SK-N-SH treated with all-trans-retinoic acid at 6 μM for 48 hours (cell line): ENCODE measurements around the gene VEPH1.

Source experiments
- ATAC-seq: fragments of 200-7000 bp; cut with Tn5 transposase; 3 replicates; pipeline ENCODE4 v1.9.1; 2020; ENCODE audit warnings: mild to moderate bottlenecking, moderate library complexity
- ARNTL ChIP-seq: fragments of 450-650 bp; formaldehyde crosslinking; IDR thresholded peaks from 2 replicates; pipeline ENCODE4 v1.5.0; 2020; ENCODE audit warnings: low read depth, mild to moderate bottlenecking, moderate library complexity, borderline replicate concordance
- BACH2 ChIP-seq: fragments of 250-450 bp; sonication (Bioruptor Pico); IDR thresholded peaks from 2 replicates; pipeline ENCODE4 v1.9.0; 2021; ENCODE audit warnings: mild to moderate bottlenecking, borderline replicate concordance
- CSDC2 ChIP-seq: fragments of 250-450 bp; sonication (Bioruptor Pico); IDR thresholded peaks from 2 replicates; pipeline ENCODE4 v1.5.0; 2020; ENCODE audit warnings: mild to moderate bottlenecking, moderate library complexity
- ESRRG ChIP-seq: fragments of 250-450 bp; sonication (Bioruptor Pico); IDR thresholded peaks from 2 replicates; pipeline ENCODE4 v1.6.1; 2021; ENCODE audit warnings: mild to moderate bottlenecking
- GLIS3 ChIP-seq: fragments of 250-450 bp; sonication (Bioruptor Pico); IDR thresholded peaks from 2 replicates; pipeline ENCODE4 v1.5.0; 2020; ENCODE audit warnings: mild to moderate bottlenecking, moderate library complexity
- ISL1 ChIP-seq: fragments of 250-450 bp; sonication (Bioruptor Pico); IDR thresholded peaks from 2 replicates; pipeline ENCODE4 v2.1.2; 2022; ENCODE audit warnings: mild to moderate bottlenecking, moderate library complexity
- OSR1 ChIP-seq: fragments of 250-450 bp; sonication (Bioruptor Pico); IDR thresholded peaks from 2 replicates; pipeline ENCODE4 v1.8.0; 2022; ENCODE audit warnings: moderate library complexity, mild to moderate bottlenecking, inconsistent platforms
- PPARA ChIP-seq: fragments of 250-450 bp; sonication (Bioruptor Pico); IDR thresholded peaks from 2 replicates; pipeline ENCODE4 v1.5.0; 2020; ENCODE audit warnings: mild to moderate bottlenecking, borderline replicate concordance
- RARB ChIP-seq: fragments of 250-450 bp; sonication (Bioruptor Pico); IDR thresholded peaks from 2 replicates; pipeline ENCODE4 v1.8.0; 2021; ENCODE audit warnings: mild to moderate bottlenecking, moderate library complexity
- SNAI2 ChIP-seq: fragments of 250-450 bp; sonication (Bioruptor Pico); IDR thresholded peaks from 2 replicates; pipeline ENCODE4 v1.5.0; 2020; ENCODE audit warnings: mild to moderate bottlenecking, moderate library complexity
- TCF4 ChIP-seq: fragments of 250-450 bp; sonication (Bioruptor Pico); IDR thresholded peaks from 2 replicates; pipeline ENCODE4 v1.8.0; 2021; ENCODE audit warnings: mild to moderate bottlenecking, moderate library complexity, borderline replicate concordance
- TOX ChIP-seq: fragments of 250-450 bp; sonication (Bioruptor Pico); IDR thresholded peaks from 2 replicates; pipeline ENCODE4 v1.8.0; 2021; ENCODE audit warnings: mild to moderate bottlenecking, moderate library complexity, borderline replicate concordance
- ZC3H10 ChIP-seq: fragments of 250-450 bp; sonication (Bioruptor Pico); IDR thresholded peaks from 2 replicates; pipeline ENCODE4 v1.5.1; 2021; ENCODE audit warnings: mild to moderate bottlenecking, moderate library complexity
- ZFP30 ChIP-seq: fragments of 450-650 bp; formaldehyde crosslinking; IDR thresholded peaks from 2 replicates; pipeline ENCODE4 v1.5.0; 2022; ENCODE audit warnings: mild to moderate bottlenecking, moderate library complexity
- ZNF565 ChIP-seq: fragments of 450-650 bp; formaldehyde crosslinking; conservative IDR thresholded peaks from 2 replicates; pipeline ENCODE4 v1.5.0; 2020; ENCODE audit warnings: low read depth, mild to moderate bottlenecking, moderate library complexity
- ZNF70 ChIP-seq: fragments of 450-650 bp; formaldehyde crosslinking; IDR thresholded peaks from 2 replicates; pipeline ENCODE4 v1.5.0; 2020; ENCODE audit warnings: mild to moderate bottlenecking, moderate library complexity
- ZNF8 ChIP-seq: fragments of 450-650 bp; formaldehyde crosslinking; IDR thresholded peaks from 2 replicates; pipeline ENCODE4 v1.5.0; 2020; ENCODE audit warnings: mild to moderate bottlenecking, moderate library complexity
- TF ChIP-seq, protein P1 (sequence below): fragments of 250-450 bp; sonication (Bioruptor Pico); IDR thresholded peaks from 2 replicates; pipeline ENCODE4 v1.5.1; 2020; ENCODE audit warnings: low read depth, mild to moderate bottlenecking, moderate library complexity
- TF ChIP-seq, protein P2 (sequence below): fragments of 250-450 bp; sonication (Bioruptor Pico); IDR thresholded peaks from 2 replicates; pipeline ENCODE4 v1.5.0; 2020; ENCODE audit warnings: mild to moderate bottlenecking, moderate library complexity
- TF ChIP-seq, protein P3 (sequence below): fragments of 250-450 bp; sonication (Bioruptor Pico); IDR thresholded peaks from 2 replicates; pipeline ENCODE4 v1.8.0; 2020; ENCODE audit warnings: mild to moderate bottlenecking, moderate library complexity, borderline replicate concordance
- TF ChIP-seq, protein P4 (sequence below): fragments of 250-450 bp; sonication (Bioruptor Pico); IDR thresholded peaks from 2 replicates; pipeline ENCODE4 v1.5.1; 2021; ENCODE audit warnings: mild to moderate bottlenecking, moderate library complexity
- TF ChIP-seq, protein P5 (sequence below): fragments of 250-450 bp; sonication (Bioruptor Pico); IDR thresholded peaks from 2 replicates; pipeline ENCODE4 v1.8.0; 2021; ENCODE audit warnings: low read depth, mild to moderate bottlenecking, moderate library complexity, borderline replicate concordance

The VEPH1 gene

DNA sequence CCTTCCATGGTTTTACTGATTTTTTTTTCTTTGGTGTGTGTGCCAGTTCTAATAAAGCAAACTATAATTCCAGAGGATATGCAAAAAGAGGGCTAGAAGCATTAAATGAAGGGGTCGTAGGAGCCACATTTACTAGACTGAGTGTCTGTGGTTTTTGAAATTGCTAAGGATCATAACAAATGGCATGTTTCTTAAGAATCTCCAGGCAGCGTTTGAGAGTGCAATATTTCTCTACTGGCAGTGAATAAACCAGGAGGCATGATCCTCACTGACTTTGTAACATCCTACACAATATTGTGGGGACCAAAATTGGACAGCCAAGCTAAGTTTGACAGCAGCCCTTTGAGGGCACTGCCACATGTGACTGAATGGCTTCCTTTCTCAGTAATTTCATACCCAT, 227.4 kb downstream of the VEPH1 start:
- TF ChIP-seq ARNTL = no peak
- no peak for TF ChIP-seq RARB (CRISPR knock-in tag)
- no peak for TF ChIP-seq PPARA (CRISPR knock-in tag)
- TF ChIP-seq OSR1 = no peak
- TF ChIP-seq, protein P1, sequence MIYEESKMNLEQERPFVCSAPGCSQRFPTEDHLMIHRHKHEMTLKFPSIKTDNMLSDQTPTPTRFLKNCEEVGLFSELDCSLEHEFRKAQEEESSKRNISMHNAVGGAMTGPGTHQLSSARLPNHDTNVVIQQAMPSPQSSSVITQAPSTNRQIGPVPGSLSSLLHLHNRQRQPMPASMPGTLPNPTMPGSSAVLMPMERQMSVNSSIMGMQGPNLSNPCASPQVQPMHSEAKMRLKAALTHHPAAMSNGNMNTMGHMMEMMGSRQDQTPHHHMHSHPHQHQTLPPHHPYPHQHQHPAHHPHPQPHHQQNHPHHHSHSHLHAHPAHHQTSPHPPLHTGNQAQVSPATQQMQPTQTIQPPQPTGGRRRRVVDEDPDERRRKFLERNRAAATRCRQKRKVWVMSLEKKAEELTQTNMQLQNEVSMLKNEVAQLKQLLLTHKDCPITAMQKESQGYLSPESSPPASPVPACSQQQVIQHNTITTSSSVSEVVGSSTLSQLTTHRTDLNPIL (CRISPR knock-in tag) = no peak
- TF ChIP-seq BACH2 (CRISPR knock-in tag) = no peak
- TF ChIP-seq ZNF565 (CRISPR knock-in tag) = no peak
- no peak for TF ChIP-seq SNAI2 (CRISPR knock-in tag)
- no peak for TF ChIP-seq ZC3H10 (CRISPR knock-in tag)
- TF ChIP-seq ISL1 = no peak
- TF ChIP-seq CSDC2 (CRISPR knock-in tag) = no peak
- no peak for TF ChIP-seq ZFP30 (CRISPR knock-in tag)
- no peak for TF ChIP-seq TOX (CRISPR knock-in tag)
- TF ChIP-seq, protein P2, sequence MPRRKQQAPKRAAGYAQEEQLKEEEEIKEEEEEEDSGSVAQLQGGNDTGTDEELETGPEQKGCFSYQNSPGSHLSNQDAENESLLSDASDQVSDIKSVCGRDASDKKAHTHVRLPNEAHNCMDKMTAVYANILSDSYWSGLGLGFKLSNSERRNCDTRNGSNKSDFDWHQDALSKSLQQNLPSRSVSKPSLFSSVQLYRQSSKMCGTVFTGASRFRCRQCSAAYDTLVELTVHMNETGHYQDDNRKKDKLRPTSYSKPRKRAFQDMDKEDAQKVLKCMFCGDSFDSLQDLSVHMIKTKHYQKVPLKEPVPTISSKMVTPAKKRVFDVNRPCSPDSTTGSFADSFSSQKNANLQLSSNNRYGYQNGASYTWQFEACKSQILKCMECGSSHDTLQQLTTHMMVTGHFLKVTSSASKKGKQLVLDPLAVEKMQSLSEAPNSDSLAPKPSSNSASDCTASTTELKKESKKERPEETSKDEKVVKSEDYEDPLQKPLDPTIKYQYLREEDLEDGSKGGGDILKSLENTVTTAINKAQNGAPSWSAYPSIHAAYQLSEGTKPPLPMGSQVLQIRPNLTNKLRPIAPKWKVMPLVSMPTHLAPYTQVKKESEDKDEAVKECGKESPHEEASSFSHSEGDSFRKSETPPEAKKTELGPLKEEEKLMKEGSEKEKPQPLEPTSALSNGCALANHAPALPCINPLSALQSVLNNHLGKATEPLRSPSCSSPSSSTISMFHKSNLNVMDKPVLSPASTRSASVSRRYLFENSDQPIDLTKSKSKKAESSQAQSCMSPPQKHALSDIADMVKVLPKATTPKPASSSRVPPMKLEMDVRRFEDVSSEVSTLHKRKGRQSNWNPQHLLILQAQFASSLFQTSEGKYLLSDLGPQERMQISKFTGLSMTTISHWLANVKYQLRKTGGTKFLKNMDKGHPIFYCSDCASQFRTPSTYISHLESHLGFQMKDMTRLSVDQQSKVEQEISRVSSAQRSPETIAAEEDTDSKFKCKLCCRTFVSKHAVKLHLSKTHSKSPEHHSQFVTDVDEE (CRISPR knock-in tag) = no peak
- TF ChIP-seq ESRRG = no peak
- TF ChIP-seq GLIS3 = no peak
- no peak for TF ChIP-seq TCF4
- TF ChIP-seq, protein P3, sequence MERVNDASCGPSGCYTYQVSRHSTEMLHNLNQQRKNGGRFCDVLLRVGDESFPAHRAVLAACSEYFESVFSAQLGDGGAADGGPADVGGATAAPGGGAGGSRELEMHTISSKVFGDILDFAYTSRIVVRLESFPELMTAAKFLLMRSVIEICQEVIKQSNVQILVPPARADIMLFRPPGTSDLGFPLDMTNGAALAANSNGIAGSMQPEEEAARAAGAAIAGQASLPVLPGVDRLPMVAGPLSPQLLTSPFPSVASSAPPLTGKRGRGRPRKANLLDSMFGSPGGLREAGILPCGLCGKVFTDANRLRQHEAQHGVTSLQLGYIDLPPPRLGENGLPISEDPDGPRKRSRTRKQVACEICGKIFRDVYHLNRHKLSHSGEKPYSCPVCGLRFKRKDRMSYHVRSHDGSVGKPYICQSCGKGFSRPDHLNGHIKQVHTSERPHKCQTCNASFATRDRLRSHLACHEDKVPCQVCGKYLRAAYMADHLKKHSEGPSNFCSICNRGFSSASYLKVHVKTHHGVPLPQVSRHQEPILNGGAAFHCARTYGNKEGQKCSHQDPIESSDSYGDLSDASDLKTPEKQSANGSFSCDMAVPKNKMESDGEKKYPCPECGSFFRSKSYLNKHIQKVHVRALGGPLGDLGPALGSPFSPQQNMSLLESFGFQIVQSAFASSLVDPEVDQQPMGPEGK (CRISPR knock-in tag) = no peak
- TF ChIP-seq, protein P4, sequence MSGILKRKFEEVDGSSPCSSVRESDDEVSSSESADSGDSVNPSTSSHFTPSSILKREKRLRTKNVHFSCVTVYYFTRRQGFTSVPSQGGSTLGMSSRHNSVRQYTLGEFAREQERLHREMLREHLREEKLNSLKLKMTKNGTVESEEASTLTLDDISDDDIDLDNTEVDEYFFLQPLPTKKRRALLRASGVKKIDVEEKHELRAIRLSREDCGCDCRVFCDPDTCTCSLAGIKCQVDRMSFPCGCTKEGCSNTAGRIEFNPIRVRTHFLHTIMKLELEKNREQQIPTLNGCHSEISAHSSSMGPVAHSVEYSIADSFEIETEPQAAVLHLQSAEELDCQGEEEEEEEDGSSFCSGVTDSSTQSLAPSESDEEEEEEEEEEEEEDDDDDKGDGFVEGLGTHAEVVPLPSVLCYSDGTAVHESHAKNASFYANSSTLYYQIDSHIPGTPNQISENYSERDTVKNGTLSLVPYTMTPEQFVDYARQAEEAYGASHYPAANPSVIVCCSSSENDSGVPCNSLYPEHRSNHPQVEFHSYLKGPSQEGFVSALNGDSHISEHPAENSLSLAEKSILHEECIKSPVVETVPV = no peak
- no peak for TF ChIP-seq ZNF8 (CRISPR knock-in tag)
- TF ChIP-seq, all 23 proteins: peak for 0
- peak; percentile 53; the same call in 2 of the 3 replicates for ATAC-seq

DNA sequence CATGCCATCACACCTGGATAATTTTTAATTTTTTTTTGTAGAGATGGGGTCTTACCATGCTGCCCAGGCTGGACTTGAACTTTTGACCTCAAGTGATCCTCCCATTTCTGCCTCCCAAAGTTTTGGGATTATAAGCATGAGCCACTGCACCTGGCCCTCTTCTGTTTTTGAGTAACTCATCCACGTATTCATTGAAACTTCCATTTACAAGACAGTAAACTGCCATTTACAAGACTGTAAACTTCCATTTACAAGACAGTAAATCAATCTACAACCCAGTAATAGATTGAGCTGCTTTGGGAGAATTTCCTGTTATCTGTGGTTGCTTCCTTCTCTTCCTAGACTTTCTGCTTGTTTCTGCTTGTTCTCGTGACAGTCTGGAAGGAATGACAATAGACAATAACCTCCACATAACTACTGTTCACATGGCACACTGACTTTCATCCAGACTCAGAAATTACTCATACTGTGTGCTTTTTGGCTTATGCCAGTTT, 228.5 kb downstream of the VEPH1 start:
- TF ChIP-seq ARNTL (no peak), TCF4 (no peak), ZNF70 (CRISPR knock-in tag) (no peak), ESRRG (no peak)
- no peak; the same call in 2 of the 3 replicates for ATAC-seq

DNA sequence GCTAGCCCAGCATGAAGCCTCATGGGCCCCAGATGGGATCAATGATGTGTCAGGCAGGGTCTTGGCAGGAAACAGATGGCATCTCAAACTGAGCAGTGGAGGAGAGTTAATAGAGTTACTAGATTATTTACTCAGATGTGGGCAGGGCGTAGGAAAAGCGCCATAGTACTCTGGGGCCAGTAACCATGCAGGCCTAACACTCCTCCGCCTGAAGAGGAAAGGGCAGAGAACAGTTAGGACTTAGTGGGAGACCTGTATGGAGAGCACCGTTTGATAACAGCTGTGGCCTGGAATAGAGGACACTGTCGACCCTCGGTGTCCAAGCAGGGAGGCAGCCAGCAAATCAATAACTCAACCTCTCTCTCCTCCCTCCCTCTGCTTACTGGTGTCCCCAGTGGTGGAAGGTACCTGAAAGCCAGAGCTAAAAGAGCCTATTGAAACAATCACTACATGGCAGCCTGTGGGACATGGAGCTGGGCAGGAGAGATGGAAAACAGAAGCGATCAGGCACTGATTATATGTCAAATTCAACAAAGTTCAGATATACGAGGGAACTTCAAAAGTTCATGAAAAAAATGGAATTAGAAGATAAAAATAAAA, 231.8 kb downstream of the VEPH1 start:
- TF ChIP-seq, protein P5, sequence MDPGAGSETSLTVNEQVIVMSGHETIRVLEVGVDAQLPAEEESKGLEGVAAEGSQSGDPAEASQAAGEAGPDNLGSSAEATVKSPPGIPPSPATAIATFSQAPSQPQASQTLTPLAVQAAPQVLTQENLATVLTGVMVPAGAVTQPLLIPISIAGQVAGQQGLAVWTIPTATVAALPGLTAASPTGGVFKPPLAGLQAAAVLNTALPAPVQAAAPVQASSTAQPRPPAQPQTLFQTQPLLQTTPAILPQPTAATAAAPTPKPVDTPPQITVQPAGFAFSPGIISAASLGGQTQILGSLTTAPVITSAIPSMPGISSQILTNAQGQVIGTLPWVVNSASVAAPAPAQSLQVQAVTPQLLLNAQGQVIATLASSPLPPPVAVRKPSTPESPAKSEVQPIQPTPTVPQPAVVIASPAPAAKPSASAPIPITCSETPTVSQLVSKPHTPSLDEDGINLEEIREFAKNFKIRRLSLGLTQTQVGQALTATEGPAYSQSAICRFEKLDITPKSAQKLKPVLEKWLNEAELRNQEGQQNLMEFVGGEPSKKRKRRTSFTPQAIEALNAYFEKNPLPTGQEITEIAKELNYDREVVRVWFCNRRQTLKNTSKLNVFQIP (CRISPR knock-in tag) = no peak
- TF ChIP-seq TCF4 = peak; percentile 52; the same call in 1 of the 2 replicates
- TF ChIP-seq OSR1 = no peak
- ATAC-seq = no peak; the same call in 2 of the 3 replicates
